Astrocyte (in vitro differentiated cells and primary cell): Measurements from ENCODE around the gene HMGXB3.

ENCODE experiments used
- EZH2 ChIP-seq: IDR thresholded peaks from 2 replicates; pipeline ENCODE4 v1.6.1; 2012; ENCODE audit warnings: mild to moderate bottlenecking, low read length, inconsistent platforms; ENCODE audit not compliant: insufficient read depth
- TF ChIP-seq, protein P1 (sequence below): IDR thresholded peaks from 2 replicates; pipeline ENCODE4 v1.5.1; 2011; ENCODE audit warnings: low read depth, mild to moderate bottlenecking, inconsistent platforms, low read length, moderate library complexity; ENCODE audit not compliant: insufficient read depth

DNA sequence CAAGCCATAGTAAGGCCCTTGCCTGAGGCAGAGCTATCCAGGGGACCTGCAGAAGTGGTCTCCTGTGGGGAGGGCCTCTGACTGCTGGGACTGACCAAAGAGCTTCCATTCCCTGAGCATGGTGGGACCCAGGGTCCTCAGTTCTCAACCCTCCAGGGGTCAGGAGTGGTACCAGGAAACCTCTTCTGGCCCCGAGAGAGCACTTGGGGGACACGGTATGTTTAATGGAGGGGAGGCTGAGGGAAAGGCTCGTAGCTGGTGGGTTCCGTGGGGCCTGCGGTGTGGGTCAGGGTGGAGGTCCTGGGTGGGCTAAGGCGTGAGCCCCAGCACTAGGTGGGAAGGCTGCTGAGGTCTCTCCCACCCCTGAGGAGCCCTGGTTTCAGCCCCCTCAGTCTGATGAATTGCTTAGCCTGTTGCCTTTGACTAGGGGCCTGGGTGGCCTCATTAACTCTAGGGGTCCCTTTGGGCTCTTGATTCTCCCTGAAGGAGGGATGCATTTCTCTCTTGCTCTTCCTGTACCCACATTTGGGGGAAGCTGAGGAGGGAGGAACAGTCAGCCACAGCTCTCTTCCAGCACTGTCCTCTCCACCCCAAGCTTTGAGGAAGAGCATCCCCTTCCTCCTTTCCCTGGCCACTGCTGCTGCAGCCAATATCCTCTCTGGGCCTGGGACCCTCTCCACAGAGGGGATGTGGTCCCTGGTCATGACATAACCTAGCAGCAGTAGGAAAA, 51.9 kb downstream of the HMGXB3 start:
- TF ChIP-seq, protein P1, sequence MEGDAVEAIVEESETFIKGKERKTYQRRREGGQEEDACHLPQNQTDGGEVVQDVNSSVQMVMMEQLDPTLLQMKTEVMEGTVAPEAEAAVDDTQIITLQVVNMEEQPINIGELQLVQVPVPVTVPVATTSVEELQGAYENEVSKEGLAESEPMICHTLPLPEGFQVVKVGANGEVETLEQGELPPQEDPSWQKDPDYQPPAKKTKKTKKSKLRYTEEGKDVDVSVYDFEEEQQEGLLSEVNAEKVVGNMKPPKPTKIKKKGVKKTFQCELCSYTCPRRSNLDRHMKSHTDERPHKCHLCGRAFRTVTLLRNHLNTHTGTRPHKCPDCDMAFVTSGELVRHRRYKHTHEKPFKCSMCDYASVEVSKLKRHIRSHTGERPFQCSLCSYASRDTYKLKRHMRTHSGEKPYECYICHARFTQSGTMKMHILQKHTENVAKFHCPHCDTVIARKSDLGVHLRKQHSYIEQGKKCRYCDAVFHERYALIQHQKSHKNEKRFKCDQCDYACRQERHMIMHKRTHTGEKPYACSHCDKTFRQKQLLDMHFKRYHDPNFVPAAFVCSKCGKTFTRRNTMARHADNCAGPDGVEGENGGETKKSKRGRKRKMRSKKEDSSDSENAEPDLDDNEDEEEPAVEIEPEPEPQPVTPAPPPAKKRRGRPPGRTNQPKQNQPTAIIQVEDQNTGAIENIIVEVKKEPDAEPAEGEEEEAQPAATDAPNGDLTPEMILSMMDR, result no peak
- TF ChIP-seq EZH2, result no peak
